ENCODE data around the gene BMP6. TPM values are rescaled to one million over a fixed set of nuclear protein-coding genes. Genes with fewer than 3 reads are reported as not detected.

Gene BMP6
- total and polyA plus RNA-seq, 12 donors: 0.59 to 4.1 (median 2.6) TPM

DNA sequence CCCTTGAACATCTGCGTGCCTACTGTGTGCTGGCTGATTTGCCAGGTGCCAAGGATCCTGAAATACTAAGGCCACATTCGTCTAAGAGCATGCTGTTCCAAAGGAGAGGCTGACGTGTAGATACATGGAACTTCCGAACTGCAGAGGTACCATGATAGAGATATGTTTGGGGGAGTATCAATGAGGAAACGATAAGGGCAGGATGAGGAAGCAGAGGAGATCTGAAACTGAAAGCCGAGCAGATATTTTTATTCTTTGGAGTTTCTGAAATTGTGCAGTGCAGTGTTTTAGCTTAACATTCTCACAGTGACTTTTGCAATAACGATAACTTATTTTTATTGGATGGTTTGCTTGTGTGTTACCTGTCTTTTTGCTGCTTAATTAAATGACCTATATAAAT is 24.3 kb downstream of the BMP6 start:
- no peak for DNase-seq
- no peaks in the 10 kb centered on the region for H3K4me1 ChIP-seq
- no peak for ATAC-seq
- 68 to 78% methylated on average over 7 of the region's 7 CpGs for WGBS, 2 donors
- TF ChIP-seq, protein P1, sequence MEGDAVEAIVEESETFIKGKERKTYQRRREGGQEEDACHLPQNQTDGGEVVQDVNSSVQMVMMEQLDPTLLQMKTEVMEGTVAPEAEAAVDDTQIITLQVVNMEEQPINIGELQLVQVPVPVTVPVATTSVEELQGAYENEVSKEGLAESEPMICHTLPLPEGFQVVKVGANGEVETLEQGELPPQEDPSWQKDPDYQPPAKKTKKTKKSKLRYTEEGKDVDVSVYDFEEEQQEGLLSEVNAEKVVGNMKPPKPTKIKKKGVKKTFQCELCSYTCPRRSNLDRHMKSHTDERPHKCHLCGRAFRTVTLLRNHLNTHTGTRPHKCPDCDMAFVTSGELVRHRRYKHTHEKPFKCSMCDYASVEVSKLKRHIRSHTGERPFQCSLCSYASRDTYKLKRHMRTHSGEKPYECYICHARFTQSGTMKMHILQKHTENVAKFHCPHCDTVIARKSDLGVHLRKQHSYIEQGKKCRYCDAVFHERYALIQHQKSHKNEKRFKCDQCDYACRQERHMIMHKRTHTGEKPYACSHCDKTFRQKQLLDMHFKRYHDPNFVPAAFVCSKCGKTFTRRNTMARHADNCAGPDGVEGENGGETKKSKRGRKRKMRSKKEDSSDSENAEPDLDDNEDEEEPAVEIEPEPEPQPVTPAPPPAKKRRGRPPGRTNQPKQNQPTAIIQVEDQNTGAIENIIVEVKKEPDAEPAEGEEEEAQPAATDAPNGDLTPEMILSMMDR (IDR thresholded peaks at IDR 0.05): no peak
- H3K9me3 ChIP-seq: no peaks in the 10 kb centered on the region
- no peak overlapping the region for H3K4me3 ChIP-seq
- no peak overlapping the region for H3K27ac ChIP-seq
- no peaks in the 10 kb centered on the region for H3K36me3 ChIP-seq
- H3K27me3 ChIP-seq: peaks cover 0 to 7% (median 0%) of the 10 kb centered on the region in 7 donors
- intact Hi-C loops (cut with DNase I): no loop called here

DNA sequence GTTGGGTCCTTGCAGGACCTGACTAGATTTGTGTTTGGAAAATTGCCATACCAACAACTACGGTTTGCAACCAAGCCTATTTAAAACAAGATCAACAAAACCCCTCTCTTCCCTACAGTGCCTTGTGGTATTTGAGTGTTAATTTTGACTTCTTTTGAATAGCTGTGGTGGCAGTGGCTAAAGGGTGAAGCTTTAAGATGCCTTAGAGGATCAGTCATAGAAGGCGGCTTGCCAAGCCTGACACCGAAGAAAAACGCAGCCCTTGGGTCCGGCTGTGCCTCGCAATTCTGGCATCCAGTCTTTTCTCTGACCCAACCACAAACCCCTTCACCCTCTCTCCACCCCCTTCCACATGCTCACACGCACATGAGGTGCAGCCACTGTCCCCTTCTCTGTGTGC is 32.6 kb downstream of the BMP6 start:
- H3K27ac ChIP-seq: no peak overlapping the region
- H3K27me3 ChIP-seq: peaks cover 0 to 7% (median 0%) of the 10 kb centered on the region in 7 donors
- intact Hi-C loops (cut with DNase I): no loop called here
- peaks cover 0 to 15% (median 4%) of the 10 kb centered on the region in 11 donors for H3K9me3 ChIP-seq
- no peak overlapping the region for H3K4me3 ChIP-seq
- TF ChIP-seq, protein P1 (IDR thresholded peaks at IDR 0.05): no peak
- ATAC-seq (peak in 2 of 8 donors; percentile 10 to 42), DNase-seq (no peak)
- H3K36me3 ChIP-seq: no peaks in the 10 kb centered on the region
- WGBS, 2 donors: 67 to 76% methylated on average over 7 of the region's 7 CpGs
- no peaks in the 10 kb centered on the region for H3K4me1 ChIP-seq

DNA sequence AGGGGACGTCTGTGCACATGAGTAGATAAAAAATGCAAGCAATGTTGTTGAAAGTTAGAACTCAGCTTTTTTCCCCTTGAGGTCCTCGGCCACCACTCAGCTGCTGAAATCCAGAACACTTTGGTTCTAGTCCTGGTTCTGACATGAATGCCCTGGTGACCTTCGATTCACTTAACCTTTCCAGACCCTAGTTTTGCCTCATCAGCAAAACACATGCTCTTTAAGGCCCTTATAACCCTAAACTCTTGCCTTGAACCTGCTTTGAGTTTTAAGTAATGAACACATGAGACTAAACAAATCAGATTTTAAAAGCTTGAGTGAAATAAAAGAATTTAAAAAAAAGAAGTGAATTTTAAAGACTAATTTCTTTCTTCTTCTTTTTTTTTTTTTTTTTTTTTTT is 33.4 kb downstream of the BMP6 start:
- TF ChIP-seq, protein P1 (IDR thresholded peaks at IDR 0.05): no peak

DNA sequence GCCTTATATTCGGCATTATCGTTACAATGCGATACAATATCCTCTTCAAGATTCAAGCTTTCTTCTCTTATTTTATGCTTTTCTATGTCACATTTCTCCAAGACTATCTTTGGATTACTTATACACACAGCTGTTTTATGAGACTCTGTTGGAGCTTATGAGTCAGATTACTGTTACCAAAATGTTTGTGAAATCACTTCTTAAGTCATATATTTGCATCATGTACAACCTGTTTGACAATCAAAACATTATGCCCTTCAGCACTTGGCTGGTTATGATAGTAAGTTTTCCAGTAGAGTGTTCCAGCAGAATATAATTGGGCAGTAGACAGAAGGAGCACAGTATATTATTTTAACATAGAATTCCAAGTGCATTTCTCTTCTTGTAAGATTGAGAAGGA is 35.2 kb downstream of the BMP6 start:
- WGBS, 2 donors: 97 to 98% methylated on average over 3 of the region's 3 CpGs
- TF ChIP-seq, protein P1 (IDR thresholded peaks at IDR 0.05): no peak
- no peak for ATAC-seq
- Histone ChIP-seq H3K27ac (no peak overlapping the region), H3K4me1 (no peaks in the 10 kb centered on the region), H3K36me3 (no peaks in the 10 kb centered on the region), H3K4me3 (no peak overlapping the region), H3K9me3 (peaks cover 0 to 11% (median 4%) of the 10 kb centered on the region in 11 donors), H3K27me3 (no peaks in the 10 kb centered on the region)
- intact Hi-C loops (cut with DNase I): no loop called here
- DNase-seq: no peak

More for the DNA sequence above, 33.4 kb downstream of the BMP6 start:
- Histone ChIP-seq H3K27me3 (peaks cover 0 to 7% (median 0%) of the 10 kb centered on the region in 7 donors), H3K27ac (no peak overlapping the region), H3K4me3 (no peak overlapping the region), H3K4me1 (no peaks in the 10 kb centered on the region), H3K9me3 (peaks cover 0 to 15% (median 4%) of the 10 kb centered on the region in 11 donors), H3K36me3 (no peaks in the 10 kb centered on the region)
- WGBS, 2 donors: 67 to 74% methylated on average over 3 of the region's 3 CpGs
- intact Hi-C loops (cut with DNase I): no loop called here
- no peak for ATAC-seq
- no peak for DNase-seq

Measured in heart right ventricle (tissue), 16 donors.